ENCODE results near the gene SBK3. TPM values are rescaled to one million over a fixed set of nuclear protein-coding genes. Genes with fewer than 3 reads are reported as not detected.
"Not testable (repeated sequence)": the region's sequence is repeated elsewhere in the genome, so short reads cannot be mapped to it uniquely, and the experiment has no call there.

SBK3 gene
- polyA plus RNA-seq (ENCODE audit: insufficient read length in 12 of 12) = under 1 TPM in 3 of 12 donors, not detected in 9; 0.12 to 0.46 (median 0.18) TPM
- long read RNA-seq, donor 1 = 0 reads
- long read RNA-seq, donor 2 = 0 reads
- long read RNA-seq, donor 3 = 0 reads
- long read RNA-seq, donor 4 = 0 reads
- long read RNA-seq, donor 5 = 0 reads
- long read RNA-seq, donor 6 = 0 reads
- long read RNA-seq, donor 7 = 0 reads
- long read RNA-seq, donor 8 = 0 reads
- long read RNA-seq, donor 9 = 0 reads
- long read RNA-seq, donor 10 = 0 reads
- long read RNA-seq, donor 11 = 0 reads

- no peak for DNase-seq
These were observed at the start of gene SBK3 for GRCh38 chr19:55545443-55545842. SBK3 (minus strand) TSS chr19:55545543; CDS start chr19:55545543, 0 bp downstream.

GRCh38 chr19:55593096-55593772 lies 47.9 kb upstream of the SBK3 start:
- no peak for DNase-seq

GRCh38 chr19:55592391-55593090 lies 47.2 kb upstream of the SBK3 start:
- DNase-seq = no peak

GRCh38 chr19:55591555-55591954 lies 46.2 kb upstream of the SBK3 start:
- no peak for DNase-seq

GRCh38 chr19:55590617-55591016 lies 45.3 kb upstream of the SBK3 start:
- no peak for DNase-seq

GRCh38 chr19:55590109-55590508 lies 44.8 kb upstream of the SBK3 start:
- no peak for DNase-seq

GRCh38 chr19:55588738-55589137 lies 43.4 kb upstream of the SBK3 start:
- no peak for DNase-seq

GRCh38 chr19:55586976-55587668 lies 41.8 kb upstream of the SBK3 start:
- DNase-seq = peak; percentile 92

GRCh38 chr19:55585658-55586339 lies 40.5 kb upstream of the SBK3 start:
- peak; percentile 84 for DNase-seq

GRCh38 chr19:55584871-55585270 lies 39.5 kb upstream of the SBK3 start:
- DNase-seq = no peak

- DNase-seq = not testable (repeated sequence)
These were observed 38.6 kb upstream of the SBK3 start for GRCh38 chr19:55583897-55584296.

GRCh38 chr19:55582284-55582683 lies 36.9 kb upstream of the SBK3 start:
- DNase-seq = not testable (repeated sequence)

GRCh38 chr19:55581823-55582223 lies 36.5 kb upstream of the SBK3 start:
- no peak for DNase-seq

- DNase-seq = no peak
These were observed 35.9 kb upstream of the SBK3 start for GRCh38 chr19:55581145-55581822.

- DNase-seq = peak; percentile 93
These were observed 35.3 kb upstream of the SBK3 start, which contains the start of gene ZNF579 for GRCh38 chr19:55580628-55581144. ZNF579 (minus strand) TSS chr19:55580848; CDS start chr19:55579639, 1,209 bp downstream.

GRCh38 chr19:55579766-55580621 lies 34.7 kb upstream of the SBK3 start:
- DNase-seq = peak; percentile 54

GRCh38 chr19:55578761-55579747 lies 33.7 kb upstream of the SBK3 start:
- DNase-seq = no peak

GRCh38 chr19:55578031-55578760 lies 32.9 kb upstream of the SBK3 start:
- DNase-seq = no peak
